Activated naive CD8-positive, alpha-beta T cell treated with anti-CD3 and anti-CD28 coated beads, Interleukin-2, amount 50 U/mL, for 16 hours (primary cell): ENCODE results near the gene ELMO3.
A peak's percentile ranks its signal among the peaks of the same experiment; 100 is the strongest.

ENCODE experiments used
- DNase-seq: peaks from one replicate; pipeline ENCODE4 v3.0.0-alpha.2; 2020; ENCODE audit warnings: low read depth, low spot score

ELMO3 gene

DNA sequence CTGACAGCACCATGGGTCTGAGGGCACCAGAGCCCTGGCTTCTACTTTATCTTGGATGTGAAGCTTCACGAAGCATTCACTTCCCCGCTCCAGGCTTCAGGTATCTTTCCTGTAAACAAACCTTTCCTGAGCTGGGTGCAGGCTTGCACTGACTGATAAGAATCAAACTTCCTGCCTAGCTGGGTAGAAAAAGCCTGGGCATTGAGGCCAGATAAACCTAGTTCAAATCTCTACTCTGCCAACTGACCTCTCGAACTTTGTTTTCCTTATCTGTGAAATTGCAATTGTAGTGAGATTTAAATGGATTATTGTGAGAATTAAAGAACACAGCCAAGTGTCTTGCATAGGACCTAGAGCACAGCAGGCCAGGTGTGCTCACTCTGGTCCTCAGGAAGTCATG is 25.1 kb downstream of the ELMO3 start:
- no peak for DNase-seq

- DNase-seq: no peak
These were observed 27.4 kb downstream of the ELMO3 start for GRCh38 chr16:67226295-67226803.

DNA sequence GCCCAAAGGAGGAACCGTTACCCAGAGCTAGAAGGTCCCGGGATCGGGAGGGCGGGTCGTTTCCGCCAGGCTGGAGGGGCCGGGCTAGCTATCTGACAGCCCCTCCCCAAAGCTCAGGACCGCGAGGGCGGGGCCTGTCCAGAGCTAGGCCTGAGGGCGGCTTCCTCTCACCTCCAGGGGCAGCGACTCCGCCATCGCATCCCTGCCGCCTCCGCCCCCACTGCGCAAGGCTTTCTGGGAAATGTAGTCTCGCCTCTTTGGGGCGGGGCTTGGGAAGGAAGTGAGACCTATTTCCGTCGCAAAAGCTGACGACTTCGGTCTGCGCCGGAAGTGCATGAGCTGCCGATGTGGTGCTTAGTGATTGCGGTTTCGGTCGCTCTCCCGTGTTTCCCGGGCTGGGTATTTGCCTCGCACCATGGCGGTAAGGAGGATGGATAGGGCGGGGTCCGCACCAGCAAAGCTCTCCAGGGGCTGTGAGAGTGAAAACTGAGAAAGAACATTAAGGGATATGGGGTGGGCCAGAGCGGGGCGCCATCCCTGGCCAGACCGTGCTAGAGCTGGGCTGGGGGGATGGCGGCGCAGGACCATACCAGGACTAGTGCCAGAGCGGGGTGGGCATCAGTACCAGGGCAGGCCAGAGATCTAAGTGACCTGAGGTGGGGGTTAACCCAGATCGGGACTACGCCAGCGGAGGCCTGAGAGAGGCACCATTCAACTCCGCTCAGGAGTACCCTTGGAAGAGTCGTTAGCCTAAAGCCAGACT is 28.1 kb downstream of the ELMO3 start, which contains the start of gene TMEM208:
Gene TMEM208, plus strand, starts transcription at position 327 of the 763 bp plus-strand sequence. Its CDS starts 89 bp downstream, at position 416.
- peak; percentile 93 for DNase-seq

- no peak for DNase-seq
These were observed 28.6 kb downstream of the ELMO3 start for GRCh38 chr16:67227567-67227921.

- no peak for DNase-seq
These were observed 29.3 kb downstream of the ELMO3 start for GRCh38 chr16:67228034-67228785.

GRCh38 chr16:67228905-67229304 is 30.0 kb downstream of the ELMO3 start:
- no peak for DNase-seq

DNA sequence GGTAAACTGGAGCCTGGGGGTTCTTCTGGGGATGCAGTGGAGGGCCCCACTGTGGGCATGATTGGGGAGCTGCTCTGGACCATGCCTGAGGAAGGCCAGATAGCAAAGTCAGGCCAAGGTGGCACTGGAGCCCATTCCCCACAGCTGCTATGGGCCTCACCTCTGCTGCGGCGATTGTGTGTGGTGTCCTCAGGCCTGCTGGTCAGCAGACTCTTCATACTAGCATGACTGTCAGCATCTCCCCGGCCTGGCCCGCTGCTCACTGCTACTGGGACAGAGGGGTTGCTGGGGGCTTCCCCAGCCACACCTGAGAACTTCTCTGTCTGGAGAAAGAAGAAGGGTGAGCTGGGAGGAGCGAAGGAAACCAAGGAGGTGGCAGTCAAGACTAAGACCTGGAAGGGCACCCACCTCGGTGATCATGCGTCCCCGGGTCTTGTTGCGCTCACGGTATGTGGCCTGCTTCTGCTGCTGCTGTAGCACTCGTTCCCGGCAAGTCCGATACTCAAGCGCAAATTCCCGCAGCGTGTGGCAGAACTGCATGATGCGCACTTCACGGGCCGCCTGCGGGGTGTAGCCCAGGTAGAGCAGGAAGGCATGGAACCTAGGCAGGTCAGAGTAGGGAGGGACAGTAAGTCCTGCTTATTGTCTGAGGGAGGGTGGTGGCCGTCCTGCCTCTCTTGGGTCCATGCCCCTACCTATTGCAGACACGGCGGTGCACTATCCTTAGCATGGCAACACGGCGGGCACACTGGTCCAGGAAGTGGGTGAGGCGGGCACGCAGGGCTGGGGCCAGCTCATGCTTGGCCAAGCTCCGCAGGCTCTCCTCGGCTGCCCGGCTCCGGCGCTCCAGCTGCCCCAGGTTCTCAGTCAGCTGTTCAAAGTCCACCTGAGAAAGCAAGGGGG is 31.2 kb downstream of the ELMO3 start:
- DNase-seq: no peak

DNA sequence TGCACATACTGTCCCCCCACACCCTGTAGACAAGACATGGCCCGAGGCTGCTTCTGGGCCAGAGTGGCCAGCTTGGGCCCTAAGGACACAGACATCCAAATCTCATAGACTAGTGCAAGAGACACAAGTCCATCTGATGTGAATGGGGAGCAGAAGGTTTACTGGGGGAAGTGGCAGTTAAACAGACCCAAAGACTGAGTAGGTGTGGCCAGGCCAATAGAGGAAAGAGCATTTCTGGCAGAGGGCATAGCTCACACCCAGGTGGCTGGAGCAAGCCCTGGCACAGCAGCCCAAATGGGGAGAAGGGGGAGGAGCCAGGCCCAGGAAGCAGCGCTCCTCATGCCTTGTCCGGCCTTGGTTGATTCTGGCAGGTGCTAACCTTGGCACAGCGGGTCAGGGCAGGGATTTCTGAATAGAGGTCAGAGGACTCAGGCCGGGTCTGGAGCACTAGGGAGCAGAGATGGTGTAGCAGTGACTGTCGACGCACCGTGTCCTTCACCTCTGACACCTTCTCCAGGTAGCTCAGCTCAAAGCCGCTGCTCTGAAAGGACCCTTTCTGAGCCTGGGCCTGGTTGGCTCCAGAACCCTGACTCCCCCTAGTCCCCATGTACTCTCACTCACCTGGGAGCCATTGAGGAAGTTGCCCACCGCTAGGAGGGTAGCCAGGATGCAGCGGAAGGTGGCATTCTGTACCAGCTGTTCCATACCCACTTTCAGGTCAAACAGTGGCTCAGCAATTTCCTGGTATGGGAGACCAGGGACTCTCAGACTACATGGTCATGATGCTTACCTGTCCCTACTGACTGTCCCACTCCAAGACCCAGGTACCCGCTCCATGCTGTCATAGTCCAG is 32.1 kb downstream of the ELMO3 start:
- DNase-seq: no peak

GRCh38 chr16:67233596-67233995 is 34.7 kb downstream of the ELMO3 start:
- no peak for DNase-seq

DNA sequence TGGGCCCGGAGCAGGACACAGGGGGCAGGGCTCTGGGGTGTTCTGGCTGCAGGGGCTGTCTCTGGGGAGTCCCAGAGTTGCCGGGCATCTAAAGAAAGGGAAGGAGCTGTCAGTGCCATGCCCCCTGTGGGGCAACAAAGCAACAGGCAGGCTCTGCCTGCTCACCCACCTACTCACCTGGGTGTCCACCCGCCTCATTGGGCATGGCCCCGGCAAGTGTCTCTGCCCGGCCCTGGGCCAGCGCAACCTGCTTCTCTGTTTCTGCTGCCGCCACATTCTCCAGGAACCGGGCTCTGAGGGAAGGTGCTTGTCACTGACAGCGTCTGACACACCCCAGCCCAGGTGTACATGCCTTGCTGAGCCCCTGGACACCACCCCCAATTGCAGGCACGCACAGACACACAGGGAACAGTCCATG is 35.3 kb downstream of the ELMO3 start:
- DNase-seq: no peak

DNA sequence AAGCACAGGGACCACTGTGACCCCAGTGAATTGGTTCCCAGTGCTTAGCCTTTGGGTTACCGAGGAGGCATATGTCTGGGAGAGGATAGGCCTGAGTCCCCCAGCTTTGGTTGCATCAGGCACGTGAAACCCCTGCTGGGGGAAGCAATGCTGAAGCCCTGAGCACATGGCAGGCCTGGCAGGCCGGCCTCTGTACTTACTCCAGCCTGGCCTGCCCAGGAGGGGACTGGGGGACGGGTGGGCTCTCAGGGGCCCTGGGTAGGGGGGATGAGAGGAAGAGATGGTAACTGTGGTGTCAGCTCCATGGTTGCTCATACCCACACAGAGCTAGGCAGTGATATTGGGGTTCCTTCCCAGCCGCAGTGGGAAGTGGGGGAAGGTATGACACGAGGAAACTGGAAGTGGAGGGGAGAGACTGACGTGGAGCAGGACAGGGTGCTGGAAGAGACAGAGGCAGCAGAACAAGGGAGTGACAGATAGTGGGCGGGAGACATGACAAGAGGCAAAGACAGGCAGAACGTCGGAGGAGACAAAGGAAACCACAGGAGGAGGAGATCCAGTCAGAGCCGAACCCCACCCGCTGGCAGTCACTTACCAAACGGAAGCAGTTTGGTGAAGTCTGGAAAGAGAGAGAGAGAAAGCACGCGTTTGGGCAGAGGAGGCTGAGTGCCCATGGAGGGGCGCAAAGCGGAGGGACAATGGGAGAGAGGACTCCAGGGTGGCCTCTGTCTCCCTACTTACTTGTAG is 37.1 kb downstream of the ELMO3 start:
- no peak for DNase-seq

DNA sequence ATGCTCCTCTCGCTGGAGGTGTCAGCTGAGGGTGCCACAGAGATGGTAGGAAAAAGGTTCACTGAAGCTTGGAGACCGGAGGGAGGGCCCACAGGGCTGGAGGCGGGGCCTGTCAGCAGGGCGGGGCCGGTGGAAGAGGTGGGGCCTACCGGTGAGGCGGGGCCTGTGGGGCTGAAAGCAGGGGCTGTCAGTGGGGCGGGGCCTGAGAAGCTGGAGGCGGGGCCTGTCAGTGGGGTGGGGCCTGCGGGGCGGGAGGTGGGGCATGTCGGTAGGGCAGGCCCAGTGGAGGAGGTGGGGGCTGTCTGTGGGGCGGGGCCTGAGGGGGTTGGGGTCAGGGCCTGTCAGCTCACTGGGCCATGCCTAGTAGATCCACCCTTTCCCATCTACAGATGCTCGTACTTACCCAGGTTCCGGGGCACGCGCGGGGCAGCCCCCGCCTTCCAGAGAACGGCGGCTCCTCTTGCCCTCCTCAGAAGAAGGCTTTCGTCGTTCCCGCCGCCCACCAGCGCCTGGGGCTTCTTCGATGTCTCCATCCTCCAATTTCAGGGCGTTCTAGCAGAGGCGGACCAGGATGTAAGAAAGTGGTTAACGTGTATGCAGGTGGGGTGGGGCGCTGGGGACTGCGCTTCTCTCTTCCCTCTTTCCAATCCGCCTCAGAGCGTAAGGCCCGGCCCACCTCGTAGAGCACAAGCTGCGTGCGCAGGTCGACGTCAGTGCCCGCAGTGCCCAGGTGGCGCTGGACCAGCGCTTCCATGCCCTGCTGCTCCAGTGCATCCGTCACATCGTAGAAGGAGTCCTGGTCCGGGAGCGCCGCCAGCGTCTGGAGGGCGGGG is 37.8 kb downstream of the ELMO3 start:
- peak; percentile 41 for DNase-seq

DNA sequence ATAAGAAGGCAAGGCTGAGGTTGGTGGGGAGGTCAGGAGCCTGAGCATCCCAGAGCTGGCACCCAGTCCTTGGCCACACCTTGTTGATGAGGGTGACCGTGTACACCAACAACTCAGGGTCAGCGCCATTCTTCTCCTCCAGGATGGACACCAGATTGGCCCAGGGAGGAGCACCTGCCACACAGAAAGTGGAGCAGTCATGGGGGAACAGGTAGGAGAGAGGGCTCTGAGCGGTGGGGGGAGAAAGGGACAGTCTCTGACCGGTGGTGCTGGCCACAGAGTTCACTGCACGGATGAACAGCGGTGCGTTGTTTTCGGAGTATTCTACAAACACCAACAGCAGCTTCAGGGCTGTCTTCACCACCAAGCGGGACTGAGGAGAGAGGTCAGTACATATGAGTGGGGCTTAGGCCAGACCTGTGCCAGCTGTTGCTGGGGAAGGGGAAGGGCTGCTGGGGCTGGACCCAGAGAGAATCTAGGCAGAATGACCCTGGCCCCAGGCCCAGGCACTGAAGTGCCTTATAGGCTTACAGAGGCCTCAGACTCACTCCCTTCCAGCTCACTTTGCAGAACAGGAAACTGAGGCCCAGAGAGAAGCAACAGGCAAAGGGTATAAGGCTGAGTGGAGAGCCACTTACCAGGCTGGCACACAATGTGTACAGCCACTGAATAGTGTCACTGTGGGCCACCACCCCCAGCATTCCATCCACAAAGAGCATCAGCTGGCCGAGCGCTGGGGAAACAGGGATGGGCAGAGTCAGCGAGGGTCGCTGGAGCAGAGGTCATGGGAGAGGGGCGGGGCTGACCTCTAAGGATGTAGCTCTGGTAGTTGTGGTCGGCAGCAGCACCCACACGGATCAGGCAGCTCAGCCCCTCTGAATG is 38.7 kb downstream of the ELMO3 start:
- DNase-seq: no peak

DNA sequence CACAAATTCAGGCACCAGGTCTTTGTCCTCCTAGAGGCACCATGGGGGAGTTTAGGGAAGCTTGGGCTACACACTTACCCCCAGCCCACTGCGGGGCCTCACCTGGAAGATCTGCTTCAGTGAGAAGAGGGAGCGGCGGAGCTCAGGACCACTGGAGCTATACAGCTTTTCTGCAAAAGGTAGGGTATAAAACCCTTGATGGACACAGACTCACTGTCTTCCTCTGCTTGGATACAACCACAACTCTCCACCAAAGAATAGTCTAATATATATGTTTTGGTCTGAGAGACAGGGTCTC is 39.3 kb downstream of the ELMO3 start:
- no peak for DNase-seq

- no peak for DNase-seq
These were observed 40.0 kb downstream of the ELMO3 start for GRCh38 chr16:67238806-67239470.

DNA sequence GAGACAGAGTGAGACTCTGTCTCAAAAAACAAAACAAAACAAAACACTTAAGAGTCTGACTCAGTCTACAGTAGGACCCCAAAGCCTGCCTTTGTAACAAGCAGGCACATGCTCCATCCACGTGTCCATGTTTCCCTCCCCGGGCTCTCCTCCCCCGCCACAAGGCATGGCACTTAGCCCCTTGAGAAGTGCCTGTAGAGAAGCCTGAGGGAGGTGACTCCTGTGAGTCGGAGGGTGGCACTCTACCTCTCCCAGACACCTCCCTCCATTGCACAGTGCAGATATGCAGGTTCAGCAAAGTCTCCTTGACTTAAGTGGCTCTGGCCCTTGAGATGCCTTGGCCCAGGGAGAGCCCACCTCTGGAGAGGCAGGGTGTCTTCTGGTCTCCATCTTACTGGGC is 41.6 kb downstream of the ELMO3 start:
- DNase-seq: no peak

DNA sequence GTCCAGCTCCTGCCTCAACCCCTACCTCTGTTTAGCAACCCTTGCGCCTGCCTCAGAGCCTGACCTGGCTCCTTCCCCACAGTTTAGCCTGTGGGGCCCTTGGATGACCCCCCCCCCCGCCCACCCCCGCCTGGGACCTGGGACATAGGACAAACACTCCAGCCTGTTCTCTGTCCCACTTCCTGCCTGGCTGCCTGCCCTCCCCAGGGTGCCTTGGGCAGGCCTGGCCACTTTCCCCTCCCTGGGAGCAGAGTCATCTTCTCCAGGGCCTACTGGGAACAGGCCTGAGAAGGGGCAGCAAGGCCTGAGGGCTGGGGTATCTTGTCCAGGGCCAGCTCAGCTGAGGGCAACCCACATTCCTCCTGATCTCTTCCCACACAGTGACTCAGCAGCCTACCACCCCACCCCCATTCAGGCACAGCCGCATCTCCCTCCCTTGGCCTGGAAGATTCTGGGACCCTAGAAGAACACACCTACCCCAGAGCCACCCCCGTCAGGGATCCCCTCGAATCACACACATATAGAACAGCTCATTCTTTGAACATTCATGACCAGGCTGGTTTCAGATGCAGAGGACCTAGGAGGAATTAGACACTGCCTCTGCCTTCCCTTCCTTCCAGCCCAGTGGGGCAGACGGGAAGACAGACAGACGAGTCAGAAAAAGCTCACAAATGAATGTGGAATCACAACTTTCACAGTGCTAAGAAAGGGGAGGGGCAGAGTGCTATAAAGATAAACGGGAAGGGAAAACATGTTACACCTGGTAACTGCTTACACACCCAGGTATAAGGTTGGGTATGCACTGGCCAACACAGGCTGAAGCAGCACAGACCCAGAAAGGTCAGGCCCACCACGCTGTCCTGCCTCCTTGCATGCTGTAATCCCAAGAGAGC is 42.3 kb downstream of the ELMO3 start:
- DNase-seq: no peak
